GM18517 (cell line): ENCODE data around the gene RANBP10.
"Not testable (repeated sequence)": the region's sequence is repeated elsewhere in the genome, so short reads cannot be mapped to it uniquely, and the experiment has no call there.

Source experiments
- ATAC-seq: cut with Tn5 transposase; IDR thresholded peaks from one replicate; pipeline ENCODE4 v1.9.1; 2021; ENCODE audit warnings: mild to moderate bottlenecking, moderate library complexity; ENCODE audit not compliant: unreplicated experiment

The RANBP10 gene

GRCh38 chr16:67780847-67781564, 25.4 kb downstream of the RANBP10 start:
- no peak for ATAC-seq

- ATAC-seq = no peak
Observed at GRCh38 chr16:67779256-67780014, 26.9 kb downstream of the RANBP10 start.

GRCh38 chr16:67775273-67775672, 31.1 kb downstream of the RANBP10 start:
- ATAC-seq = no peak

GRCh38 chr16:67774457-67774853, 31.9 kb downstream of the RANBP10 start:
- no peak for ATAC-seq

- ATAC-seq = no peak
Observed at GRCh38 chr16:67773569-67774456, 32.5 kb downstream of the RANBP10 start.

- ATAC-seq = no peak
Observed at GRCh38 chr16:67773099-67773498, 33.3 kb downstream of the RANBP10 start.

- ATAC-seq = no peak
Observed at GRCh38 chr16:67770346-67770991, 35.9 kb downstream of the RANBP10 start.

GRCh38 chr16:67767953-67768352, 38.4 kb downstream of the RANBP10 start:
- ATAC-seq = no peak

GRCh38 chr16:67766291-67766690, 40.1 kb downstream of the RANBP10 start:
- no peak for ATAC-seq

- no peak for ATAC-seq
Observed at GRCh38 chr16:67764158-67764667, 42.1 kb downstream of the RANBP10 start.

GRCh38 chr16:67763066-67763465, 43.3 kb downstream of the RANBP10 start:
- no peak for ATAC-seq

GRCh38 chr16:67762385-67762784, 44.0 kb downstream of the RANBP10 start:
- no peak for ATAC-seq

- ATAC-seq = no peak
Observed at GRCh38 chr16:67761924-67762323, 44.4 kb downstream of the RANBP10 start.

GRCh38 chr16:67760956-67761230, 45.5 kb downstream of the RANBP10 start:
- no peak for ATAC-seq

GRCh38 chr16:67760206-67760955, 46.0 kb downstream of the RANBP10 start:
- ATAC-seq = no peak

GRCh38 chr16:67758966-67759365, 47.4 kb downstream of the RANBP10 start:
- ATAC-seq = no peak

- ATAC-seq = no peak
Observed at GRCh38 chr16:67758006-67758405, 48.4 kb downstream of the RANBP10 start.

GRCh38 chr16:67752641-67753040, 53.7 kb downstream of the RANBP10 start:
- no peak for ATAC-seq

- ATAC-seq = not testable (repeated sequence)
Observed at GRCh38 chr16:67751331-67751730, 55.0 kb downstream of the RANBP10 start.

- ATAC-seq = peak; percentile 88
Observed at GRCh38 chr16:67750466-67750865, 55.9 kb downstream of the RANBP10 start.
